GM15510 (cell line): ENCODE measurements around the gene MAP2.

Experiments used
- POLR2A ChIP-seq: IDR thresholded peaks from 3 replicates; pipeline ENCODE4 v1.6.1; 2011; ENCODE audit warnings: borderline replicate concordance; ENCODE audit not compliant: insufficient read length; ENCODE audit errors: extremely low read depth

MAP2 gene

DNA sequence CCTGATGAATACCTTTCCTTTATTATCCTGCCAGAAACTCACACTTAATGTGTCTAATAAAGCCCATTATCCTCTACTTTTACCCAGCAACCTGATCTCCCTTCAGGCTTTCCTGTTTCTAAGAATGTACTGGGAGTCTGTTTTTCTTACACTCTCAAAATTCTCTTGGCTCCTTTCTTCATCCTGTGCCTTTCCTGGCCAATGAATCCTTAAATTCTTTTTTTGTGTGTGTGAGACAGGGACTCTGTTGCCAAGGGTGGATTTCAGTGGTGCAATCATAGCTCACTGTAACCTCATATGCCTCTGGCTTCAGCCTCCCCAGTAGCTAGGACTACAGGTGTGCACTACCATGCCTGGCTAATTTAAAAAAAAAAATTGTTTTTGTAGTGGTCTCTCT, 72.7 kb downstream of the MAP2 start:
- no peak for TF ChIP-seq POLR2A

DNA sequence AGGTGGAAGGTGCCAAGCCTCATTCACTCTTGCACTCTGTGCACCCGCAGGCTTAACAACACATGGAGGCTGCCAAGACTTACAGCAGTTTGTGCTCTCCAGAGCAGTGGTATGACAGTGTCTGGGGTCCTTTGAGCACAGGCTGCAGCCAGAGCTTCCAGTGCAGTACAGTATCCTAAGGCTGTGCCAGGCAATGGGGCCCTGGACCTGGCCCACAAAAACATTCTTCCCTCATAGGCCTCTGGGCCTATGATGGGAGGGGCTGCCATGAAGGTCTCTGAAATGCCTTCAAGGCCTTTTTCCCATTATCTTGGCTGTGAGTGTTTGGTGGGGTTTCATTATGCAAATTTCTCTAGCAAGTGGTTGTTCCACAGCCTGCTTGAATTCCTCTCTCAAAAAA, 74.8 kb downstream of the MAP2 start:
- TF ChIP-seq POLR2A = no peak

DNA sequence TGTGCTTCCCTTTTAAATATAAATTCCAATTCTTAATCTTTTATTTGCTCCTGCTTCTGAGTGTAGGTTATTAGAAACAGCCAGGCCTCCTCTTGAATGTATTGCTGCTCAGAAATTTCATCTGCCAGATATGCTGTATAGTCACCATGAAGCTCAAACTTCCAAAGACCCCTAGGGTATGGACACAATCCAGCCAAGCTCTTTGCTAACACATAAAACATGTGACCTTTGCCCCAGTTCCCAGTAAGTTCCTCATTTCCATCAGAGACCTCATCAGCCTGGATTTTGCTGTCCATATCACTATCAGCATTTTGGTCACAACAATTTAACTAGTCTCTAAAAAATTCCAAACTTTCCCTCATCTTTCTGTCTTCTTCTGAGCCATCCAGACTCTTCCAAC, 75.2 kb downstream of the MAP2 start:
- TF ChIP-seq POLR2A = no peak

- no peak for TF ChIP-seq POLR2A
These were observed 77.7 kb downstream of the MAP2 start for GRCh38 chr2:209501579-209501978.

- no peak for TF ChIP-seq POLR2A
These were observed 81.6 kb downstream of the MAP2 start for GRCh38 chr2:209505410-209505809.

DNA sequence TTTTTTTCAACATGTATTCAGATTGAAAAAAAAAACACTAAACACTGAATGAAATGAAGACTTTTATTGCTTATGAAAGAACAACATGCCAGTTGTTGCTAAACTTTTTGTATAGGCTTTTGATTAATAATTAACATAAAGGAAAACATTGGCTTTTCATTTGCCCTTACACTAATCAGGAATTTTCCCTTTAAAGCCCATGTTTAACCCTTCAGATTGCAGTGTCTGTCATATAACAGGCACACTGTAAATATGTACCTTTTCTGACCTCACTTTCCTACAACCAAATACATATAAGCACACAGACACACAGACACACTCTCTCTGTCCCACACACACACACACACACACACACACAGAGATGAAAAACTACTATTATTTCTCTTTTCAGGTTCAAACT, 84.4 kb downstream of the MAP2 start:
- TF ChIP-seq POLR2A = no peak

DNA sequence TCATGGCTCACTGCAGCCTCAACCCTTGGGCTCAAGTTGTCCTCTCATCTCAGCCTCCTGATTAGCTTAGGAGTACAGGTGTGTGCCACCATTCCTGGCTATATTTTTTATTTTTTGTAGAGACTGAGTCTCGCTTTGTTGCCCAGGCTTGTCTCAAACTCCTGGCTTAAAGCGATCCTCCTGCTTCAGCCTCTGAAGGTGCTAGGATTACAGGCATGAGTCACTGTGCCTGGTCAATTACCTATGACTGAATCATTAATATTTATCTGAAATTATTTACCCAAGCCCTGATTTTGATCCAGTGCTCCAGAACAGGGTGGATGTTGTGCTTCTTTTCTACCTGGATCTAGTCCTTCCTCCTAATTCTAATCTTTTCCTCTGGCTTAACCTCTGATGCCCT, 87.8 kb downstream of the MAP2 start:
- no peak for TF ChIP-seq POLR2A

DNA sequence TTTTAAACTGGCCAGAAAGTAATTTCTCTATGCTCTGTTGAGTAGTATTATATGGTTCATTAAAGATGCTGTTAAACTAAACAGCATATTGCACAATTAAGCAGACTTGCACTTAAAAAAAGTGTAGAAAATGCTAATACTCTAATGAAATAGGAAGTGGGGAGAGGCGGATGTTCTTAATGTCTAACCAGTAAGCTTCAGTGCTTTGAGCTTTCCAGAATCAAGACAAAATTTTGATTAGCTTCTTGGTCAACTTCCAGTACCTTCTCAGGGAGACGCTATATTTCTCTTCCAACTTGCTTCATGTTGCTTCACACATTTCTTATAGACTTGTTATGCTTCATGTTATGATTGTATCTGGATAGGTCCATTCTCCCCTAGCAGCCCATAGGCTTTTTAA, 89.1 kb downstream of the MAP2 start:
- TF ChIP-seq POLR2A = no peak

DNA sequence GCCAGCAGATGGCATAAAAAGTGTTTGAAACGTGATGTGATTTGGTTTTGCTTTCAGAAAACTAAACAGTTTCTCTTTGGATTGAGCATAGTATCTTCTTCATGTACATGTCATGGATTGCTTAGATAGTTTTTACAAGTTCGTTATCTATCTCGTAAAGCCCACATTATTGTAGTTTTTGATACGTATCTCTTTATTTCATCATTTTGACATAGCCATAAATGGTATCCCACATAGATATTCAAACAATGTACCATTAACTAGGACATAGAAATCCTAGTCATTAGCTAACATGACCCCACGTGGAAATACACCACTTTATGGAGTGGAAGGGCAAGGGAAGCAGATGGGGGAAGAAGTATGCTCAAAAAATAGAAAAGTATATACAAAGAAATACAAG, 93.6 kb downstream of the MAP2 start:
- no peak for TF ChIP-seq POLR2A

- TF ChIP-seq POLR2A = no peak
These were observed 95.4 kb downstream of the MAP2 start for GRCh38 chr2:209519271-209519670.

DNA sequence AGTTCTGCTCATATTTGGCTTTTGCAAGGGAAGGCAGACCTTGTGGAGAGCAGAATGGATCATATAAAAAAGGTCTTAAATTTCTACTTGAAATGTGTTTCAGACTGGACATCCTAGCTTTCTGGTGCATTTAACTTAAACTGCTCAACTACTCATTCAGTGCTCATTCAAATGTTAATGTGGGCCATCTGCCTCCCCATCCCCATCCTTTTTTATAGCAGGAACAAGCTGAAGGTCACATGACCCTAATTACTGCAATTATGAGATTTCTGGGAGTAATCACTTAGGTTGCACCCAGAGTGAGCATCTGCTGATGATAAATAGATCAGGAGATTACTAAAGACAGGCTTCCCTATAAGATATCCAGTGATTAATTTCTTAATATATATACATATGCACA, 96.1 kb downstream of the MAP2 start:
- no peak for TF ChIP-seq POLR2A

- TF ChIP-seq POLR2A = no peak
These were observed 99.3 kb downstream of the MAP2 start for GRCh38 chr2:209523041-209523740.

DNA sequence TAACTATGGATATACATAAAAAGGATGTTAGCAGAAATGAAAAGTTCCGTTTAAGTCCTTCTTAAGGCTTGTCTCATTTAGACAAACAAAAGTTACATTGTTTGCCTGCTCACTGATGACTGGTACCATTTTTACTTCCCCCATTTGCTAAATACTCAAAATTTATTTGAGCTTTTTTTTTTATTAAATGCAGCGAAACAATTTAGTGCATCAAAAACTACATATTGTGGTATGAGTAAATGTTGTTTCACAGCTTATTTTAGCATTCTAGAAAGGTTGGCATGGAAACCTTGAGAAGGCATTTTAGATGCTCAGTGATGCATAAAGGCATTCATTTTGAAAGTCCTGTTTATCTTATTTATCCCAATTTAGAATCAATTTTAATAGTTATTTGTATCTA, 100.0 kb downstream of the MAP2 start:
- no peak for TF ChIP-seq POLR2A

DNA sequence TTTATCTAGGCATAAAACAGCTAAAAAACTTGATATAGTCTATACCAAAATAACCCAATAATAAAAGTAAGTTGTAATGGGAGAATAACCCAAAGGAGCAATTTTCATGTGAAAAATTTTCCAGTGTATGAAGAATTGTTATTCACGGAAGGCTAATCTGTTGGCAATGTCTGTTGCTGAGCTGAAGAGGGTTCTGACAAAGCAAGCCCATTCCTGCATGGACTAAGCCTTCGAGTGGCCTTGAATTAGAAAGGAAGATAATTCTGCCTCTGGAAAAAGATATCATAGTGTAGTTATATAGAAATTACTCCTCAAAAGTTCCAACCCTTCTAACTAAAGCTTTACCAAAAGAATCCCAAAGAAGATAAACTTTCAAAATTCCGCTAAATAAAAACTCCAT, 101.5 kb downstream of the MAP2 start:
- TF ChIP-seq POLR2A = no peak

- no peak for TF ChIP-seq POLR2A
These were observed 102.0 kb downstream of the MAP2 start for GRCh38 chr2:209525834-209526281.

- no peak for TF ChIP-seq POLR2A
These were observed 102.7 kb downstream of the MAP2 start for GRCh38 chr2:209526561-209526960.

- no peak for TF ChIP-seq POLR2A
These were observed 105.7 kb downstream of the MAP2 start for GRCh38 chr2:209529579-209529978.
